DOHH2 (cell line): ENCODE data around the gene FSD1L.

ENCODE experiments used
- EZH2phosphoT487 ChIP-seq: fragments of 200-600 bp; sonication (generic); IDR thresholded peaks from 2 replicates; pipeline ENCODE4 v1.6.1; 2017; ENCODE audit warnings: borderline replicate concordance, mild to moderate bottlenecking, antibody characterized with exemption, low read length, moderate library complexity, mixed read lengths
- TF ChIP-seq, protein P1 (sequence below): fragments of 200-600 bp; sonication (generic); IDR thresholded peaks from one replicate; pipeline ENCODE4 v1.5.1; 2014; ENCODE audit warnings: antibody characterized with exemption, mild to moderate bottlenecking, low read depth, low read length; ENCODE audit not compliant: poor library complexity, severe bottlenecking

DNA sequence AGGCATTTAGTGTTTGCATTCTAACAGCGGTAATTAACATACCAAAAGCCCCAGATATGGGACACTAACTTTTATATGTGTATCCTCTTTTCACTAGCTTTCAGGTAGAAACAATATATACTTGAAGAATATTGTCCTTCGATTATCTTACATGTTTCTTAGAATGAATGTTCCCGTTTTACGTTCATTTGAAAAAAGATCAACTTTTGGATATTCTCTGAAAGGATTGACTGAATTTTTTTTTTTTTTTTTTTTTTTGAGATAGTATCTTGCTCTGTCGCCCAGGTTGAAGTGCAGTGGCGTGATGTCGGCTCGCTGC lies 32.2 kb upstream of the FSD1L start:
- TF ChIP-seq, protein P1, sequence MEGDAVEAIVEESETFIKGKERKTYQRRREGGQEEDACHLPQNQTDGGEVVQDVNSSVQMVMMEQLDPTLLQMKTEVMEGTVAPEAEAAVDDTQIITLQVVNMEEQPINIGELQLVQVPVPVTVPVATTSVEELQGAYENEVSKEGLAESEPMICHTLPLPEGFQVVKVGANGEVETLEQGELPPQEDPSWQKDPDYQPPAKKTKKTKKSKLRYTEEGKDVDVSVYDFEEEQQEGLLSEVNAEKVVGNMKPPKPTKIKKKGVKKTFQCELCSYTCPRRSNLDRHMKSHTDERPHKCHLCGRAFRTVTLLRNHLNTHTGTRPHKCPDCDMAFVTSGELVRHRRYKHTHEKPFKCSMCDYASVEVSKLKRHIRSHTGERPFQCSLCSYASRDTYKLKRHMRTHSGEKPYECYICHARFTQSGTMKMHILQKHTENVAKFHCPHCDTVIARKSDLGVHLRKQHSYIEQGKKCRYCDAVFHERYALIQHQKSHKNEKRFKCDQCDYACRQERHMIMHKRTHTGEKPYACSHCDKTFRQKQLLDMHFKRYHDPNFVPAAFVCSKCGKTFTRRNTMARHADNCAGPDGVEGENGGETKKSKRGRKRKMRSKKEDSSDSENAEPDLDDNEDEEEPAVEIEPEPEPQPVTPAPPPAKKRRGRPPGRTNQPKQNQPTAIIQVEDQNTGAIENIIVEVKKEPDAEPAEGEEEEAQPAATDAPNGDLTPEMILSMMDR = peak; percentile 7
- no peak for TF ChIP-seq EZH2phosphoT487
